GM21360 (cell line): ENCODE data around the gene TMC2.
"Not testable (repeated sequence)": the region's sequence is repeated elsewhere in the genome, so short reads cannot be mapped to it uniquely, and the experiment has no call there.

Experiments used
- ATAC-seq: cut with Tn5 transposase; IDR thresholded peaks from one replicate; pipeline ENCODE4 v1.9.1; 2021; ENCODE audit warnings: mild to moderate bottlenecking, moderate library complexity; ENCODE audit not compliant: unreplicated experiment

TMC2 gene

GRCh38 chr20:2657674-2658073 lies 121.3 kb downstream of the TMC2 start:
- no peak for ATAC-seq

DNA sequence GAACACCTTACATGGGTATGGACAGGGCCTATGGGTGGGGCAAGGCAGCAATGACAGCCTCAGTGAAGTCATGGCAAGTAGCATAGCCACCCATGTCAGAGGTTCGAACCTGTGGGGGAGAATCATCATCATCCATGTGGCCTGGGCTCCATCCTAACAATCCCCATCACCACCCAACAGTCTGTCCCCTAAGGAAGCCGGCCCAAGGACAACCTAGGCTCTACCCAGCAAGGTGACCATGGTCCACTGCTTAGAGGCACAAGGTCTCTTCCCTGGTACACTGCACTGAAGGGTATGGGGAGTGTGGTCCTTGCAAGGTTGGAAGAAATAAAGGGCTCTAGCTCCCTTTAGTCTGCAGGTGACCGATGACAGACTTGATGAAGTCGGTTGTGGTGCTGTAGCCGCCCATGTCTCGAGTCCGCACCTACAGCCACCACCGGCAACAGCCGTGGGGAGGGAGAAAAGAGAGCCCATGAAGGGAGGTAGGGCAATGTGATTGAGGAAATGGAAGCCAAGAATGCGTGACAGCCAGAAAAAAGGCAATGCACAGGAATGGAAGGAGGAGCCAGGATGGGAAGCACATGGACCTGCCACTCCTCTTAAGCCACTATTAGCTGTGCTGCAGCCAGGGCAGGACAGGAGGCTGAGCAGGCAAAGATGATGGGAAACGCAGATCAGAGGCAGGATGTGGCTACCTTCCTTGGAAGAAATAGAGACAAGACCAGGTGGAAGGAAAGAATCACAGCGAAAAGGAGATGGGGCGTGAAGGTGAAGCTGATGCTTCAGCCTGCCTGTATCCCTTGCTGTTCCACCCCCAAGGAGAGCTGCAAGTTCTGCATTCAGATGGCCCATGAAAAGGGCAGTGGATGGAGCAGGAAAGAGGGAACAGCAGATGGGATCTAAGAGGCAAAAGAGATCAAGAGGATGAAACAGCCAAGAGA lies 122.3 kb downstream of the TMC2 start:
- no peak for ATAC-seq

DNA sequence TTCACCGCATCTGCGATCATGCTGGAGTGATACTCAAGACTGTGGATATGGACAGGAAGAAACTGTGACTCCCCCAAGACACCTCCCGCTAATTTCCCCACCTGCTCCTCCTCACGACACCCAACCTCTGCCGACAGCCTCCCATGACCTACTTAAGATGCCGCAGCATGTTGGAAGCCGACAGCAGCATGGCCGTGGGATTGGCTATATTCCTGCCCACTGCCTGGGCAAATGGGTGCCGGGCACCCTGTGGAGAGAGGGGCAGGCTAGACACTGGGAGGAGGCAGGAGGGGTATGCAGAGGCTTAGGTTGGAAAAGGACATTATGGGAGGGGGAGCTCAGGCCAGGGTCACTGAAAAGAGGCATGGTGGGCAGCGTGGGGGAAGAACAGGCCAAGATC lies 123.2 kb downstream of the TMC2 start:
- ATAC-seq = no peak

DNA sequence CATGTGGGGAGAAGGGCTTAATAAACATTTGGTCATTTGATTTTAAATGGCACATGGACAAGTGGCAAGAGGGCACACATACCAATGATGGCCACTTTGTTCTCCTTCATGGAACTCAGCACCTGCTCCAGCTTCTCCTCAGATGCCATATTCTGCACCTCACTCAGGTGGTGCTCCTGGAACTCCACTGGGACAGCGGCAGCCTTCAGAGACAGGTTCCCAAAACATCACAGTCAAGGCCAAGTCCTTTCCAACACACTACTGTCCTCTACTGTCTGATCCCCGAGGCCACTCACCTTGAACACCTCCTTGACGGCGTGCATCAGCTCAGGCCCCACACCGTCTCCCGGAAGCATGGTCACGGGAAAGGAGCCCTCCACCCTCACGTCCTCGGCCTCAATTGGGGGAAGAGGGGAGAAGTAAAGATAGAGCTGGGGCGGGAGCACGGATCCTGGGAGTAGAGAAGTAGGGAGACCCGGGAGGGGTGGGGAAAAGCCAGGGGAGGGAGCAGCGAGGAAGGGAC lies 127.1 kb downstream of the TMC2 start:
- ATAC-seq = peak; percentile 3

DNA sequence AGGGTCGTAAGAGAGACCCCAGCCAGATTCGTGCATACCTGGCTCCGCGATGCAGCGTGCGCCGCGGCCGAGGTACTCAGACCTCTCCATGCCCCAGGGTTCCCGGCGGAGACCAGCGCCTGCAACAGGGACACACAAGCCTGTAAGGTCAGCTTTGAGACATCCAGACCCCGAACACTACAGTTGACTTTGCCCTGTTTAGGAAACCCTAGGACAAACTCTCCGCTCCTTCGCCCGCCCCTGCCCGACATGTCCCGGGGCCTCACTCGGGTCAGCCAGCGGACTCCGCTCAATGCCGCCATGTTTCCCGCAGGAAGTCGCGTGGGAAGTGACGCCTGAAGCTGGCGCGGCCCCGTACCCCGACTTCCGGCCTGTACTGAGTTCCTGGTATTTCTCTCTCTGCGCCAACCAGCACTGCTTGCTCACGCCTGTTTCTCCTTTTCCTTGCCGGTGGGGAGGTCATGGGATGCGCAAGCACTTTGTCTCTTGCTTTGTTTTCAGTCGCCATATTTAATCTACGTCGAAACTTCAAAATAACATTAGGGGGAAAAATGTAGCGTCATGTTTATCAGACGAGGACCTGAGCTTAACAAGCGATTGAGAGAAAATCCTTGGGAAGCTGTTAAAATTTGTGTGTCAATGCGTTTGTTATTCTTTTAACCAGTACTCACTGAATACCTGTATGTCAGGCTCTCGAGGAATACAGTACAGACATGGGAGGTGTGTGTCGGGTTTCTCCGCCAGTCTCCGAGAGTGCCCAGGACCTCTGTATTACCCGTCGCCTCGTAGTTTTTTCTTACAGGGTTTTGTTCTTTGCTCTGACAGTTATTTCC lies 127.7 kb downstream of the TMC2 start, which contains the start of gene IDH3B:
Gene IDH3B, minus strand, starts transcription at position 330 of the 833 bp plus-strand sequence. Its CDS starts 28 bp downstream, at position 302.
- ATAC-seq = peak; percentile 83

GRCh38 chr20:2671977-2672376 lies 135.6 kb downstream of the TMC2 start:
- no peak for ATAC-seq

- ATAC-seq = no peak
Observed at GRCh38 chr20:2672446-2672845, 136.1 kb downstream of the TMC2 start.

DNA sequence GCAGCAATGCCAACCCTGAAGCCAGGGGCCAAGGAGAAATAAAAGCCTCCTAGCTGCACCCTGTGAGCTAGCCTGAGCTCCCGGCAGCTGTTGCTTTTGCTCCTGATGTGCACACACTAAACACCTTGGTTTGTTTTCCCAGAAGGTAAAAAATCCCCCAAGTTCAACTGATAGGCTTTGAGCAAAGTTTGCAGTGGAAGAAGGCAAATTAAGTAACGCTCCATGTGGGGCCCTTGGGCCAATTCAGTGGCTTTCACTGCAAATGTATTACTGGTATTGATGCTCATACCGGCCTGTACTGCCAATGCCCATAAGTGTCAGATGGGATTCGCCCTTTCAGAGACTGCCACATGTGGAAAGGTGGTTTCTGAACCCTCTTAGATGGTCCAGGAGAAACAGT lies 137.1 kb downstream of the TMC2 start:
- no peak for ATAC-seq

GRCh38 chr20:2680046-2680445 lies 143.7 kb downstream of the TMC2 start:
- ATAC-seq = no peak

DNA sequence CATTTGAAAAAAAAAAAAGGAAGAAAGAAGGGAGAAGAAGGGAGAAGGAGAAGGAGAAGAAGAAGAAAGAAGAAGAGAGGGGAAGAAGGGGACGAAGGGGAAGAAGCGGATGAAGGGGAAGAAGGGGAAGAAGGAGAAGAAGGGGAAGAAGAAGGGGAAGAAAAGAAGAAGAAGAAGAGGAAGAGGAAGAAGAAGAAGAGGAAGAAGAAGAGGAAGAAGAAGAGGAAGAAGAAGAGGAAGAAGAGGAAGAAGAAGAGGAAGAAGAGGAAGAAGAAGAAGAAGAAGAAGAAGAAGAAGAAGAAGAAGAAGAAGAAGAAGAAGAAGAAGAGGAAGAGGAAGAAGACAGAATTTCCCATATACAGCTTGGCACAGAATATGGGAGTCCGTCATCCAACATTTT lies 145.7 kb downstream of the TMC2 start:
- ATAC-seq = not testable (repeated sequence)

DNA sequence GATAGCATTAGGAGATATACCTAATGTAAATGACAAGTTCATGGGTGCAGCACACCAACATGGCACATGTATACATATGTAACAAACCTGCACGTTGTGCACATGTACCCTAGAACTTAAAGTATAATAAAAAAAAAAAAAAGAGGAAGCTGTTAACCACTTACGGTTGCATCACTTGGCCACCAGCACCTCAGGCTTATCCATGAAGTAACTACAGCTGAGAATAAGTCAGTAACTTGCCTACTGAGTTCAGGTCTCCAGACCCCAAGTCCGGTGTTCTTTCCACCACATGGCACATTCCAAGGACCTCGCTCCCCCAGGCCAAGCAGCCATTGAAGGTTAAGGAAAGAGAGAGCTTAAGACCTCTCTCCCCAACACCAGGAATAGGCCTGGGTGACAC lies 148.4 kb downstream of the TMC2 start:
- not testable (repeated sequence) for ATAC-seq

DNA sequence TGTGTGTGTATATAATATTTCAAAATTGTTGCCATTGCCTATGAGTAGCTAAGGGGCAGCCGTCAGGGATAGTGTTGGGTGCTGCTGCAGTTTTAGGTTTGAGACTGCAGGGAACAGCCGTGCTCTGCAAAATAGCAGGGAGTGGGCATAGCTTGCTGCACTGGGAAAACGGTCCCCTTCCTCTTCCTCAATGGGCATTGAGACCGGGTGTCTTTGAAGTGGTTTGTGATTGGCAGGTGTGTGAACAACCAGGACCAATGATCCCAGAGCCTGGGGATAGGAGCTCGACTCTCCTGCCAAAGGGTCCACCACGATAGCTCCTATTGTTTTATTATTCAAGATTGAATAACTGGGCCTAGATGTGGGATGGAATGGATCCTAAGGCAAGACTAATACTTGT lies 151.1 kb downstream of the TMC2 start:
- ATAC-seq = no peak

DNA sequence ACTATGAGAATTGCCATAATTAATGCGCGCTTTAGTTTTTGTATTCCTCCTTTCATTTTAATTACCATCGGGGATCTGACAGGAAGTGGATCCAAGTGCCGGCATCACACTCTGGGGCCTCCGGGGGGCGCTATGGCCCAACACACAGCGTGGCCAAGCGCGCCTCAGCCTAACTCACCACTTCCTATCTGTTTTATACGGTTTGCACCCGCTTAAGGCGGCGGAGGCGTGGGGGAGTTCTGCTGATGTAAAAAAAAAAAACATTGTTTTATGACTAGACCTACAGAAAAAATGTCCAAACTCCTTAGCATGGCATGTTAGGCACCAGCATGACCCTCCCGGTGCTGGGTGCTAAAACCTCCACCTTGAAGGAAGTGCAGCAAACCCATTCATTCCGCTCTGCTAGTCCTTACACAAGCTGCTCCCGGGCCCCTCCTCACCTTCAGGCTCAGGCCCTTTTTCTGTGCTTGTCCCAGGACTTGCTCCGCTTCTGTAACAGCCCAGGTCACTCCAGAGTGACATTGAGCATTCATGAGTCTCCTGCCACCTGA lies 151.7 kb downstream of the TMC2 start:
- ATAC-seq = no peak

- no peak for ATAC-seq
Observed at GRCh38 chr20:2690213-2690612, 153.8 kb downstream of the TMC2 start.

GRCh38 chr20:2690718-2691117 lies 154.3 kb downstream of the TMC2 start:
- no peak for ATAC-seq

- ATAC-seq = no peak
Observed at GRCh38 chr20:2691127-2691526, 154.8 kb downstream of the TMC2 start.
